Panc1 (cell line): ENCODE data around the gene HOATZ.

Experiments
- CTCF ChIP-seq: fragments of 450-650 bp; IDR thresholded peaks from 2 replicates; pipeline ENCODE4 v1.5.1; 2017; ENCODE audit warnings: mild to moderate bottlenecking
- POLR2AphosphoS5 ChIP-seq: IDR thresholded peaks from 2 replicates; pipeline ENCODE4 v1.6.1; 2012; ENCODE audit warnings: mild to moderate bottlenecking, low read depth, low read length, moderate library complexity
- REST ChIP-seq, 2 experiments: IDR thresholded peaks; 2 replicates each; pipeline ENCODE4 v1.6.1; 2011 to 2012; ENCODE audit warnings: low read depth in 2 of 2, control low read depth in 1 of 2, low read length in 1 of 2, mild to moderate bottlenecking in 1 of 2, moderate library complexity in 1 of 2; ENCODE audit not compliant: insufficient read depth in 1 of 2
- SIN3A ChIP-seq: IDR thresholded peaks from 2 replicates; pipeline ENCODE4 v1.6.1; 2012; ENCODE audit warnings: low read depth, mild to moderate bottlenecking, low read length, moderate library complexity, borderline replicate concordance; ENCODE audit not compliant: insufficient read depth
- TCF7L2 ChIP-seq: IDR thresholded peaks from 2 replicates; pipeline ENCODE4 v1.6.1; 2011; ENCODE audit warnings: mild to moderate bottlenecking, low read depth, low read length, inconsistent platforms

- TF ChIP-seq REST (IDR thresholded peaks at IDR 0.05; ENCODE audit: insufficient read depth in 1 of 2, low read depth in 2 of 2, low read length in 1 of 2) (no peak), CTCF (no peak), POLR2AphosphoS5 (no peak), SIN3A (no peak), TCF7L2 (no peak)
Observed at GRCh38 chr11:111562692-111563389, 48.3 kb downstream of the HOATZ start.
